Measurements from ENCODE around the gene ZC3H14. TPM values are rescaled to one million over a fixed set of nuclear protein-coding genes. Genes with fewer than 3 reads are reported as not detected.

ZC3H14 gene
- total and polyA plus RNA-seq, 7 donors: 28.5 to 45.0 (median 37.1) TPM

GRCh38 chr14:88630565-88630964, 67.7 kb downstream of the ZC3H14 start:
- TF ChIP-seq CTCF (IDR thresholded peaks at IDR 0.05): no peak

GRCh38 chr14:88631091-88631490, 68.3 kb downstream of the ZC3H14 start:
- Histone ChIP-seq H3K9me3 (no peaks in the 10 kb centered on the region), H3K36me3 (ENCODE audit: insufficient read depth in 1 of 2, low read depth in 1 of 2) (no peaks in the 10 kb centered on the region), H3K4me1 (no peaks in the 10 kb centered on the region), H3K27ac (no peak overlapping the region), H3K4me3 (no peak overlapping the region), H3K27me3 (ENCODE audit: insufficient read depth in 3 of 3, low read length in 2 of 3) (no peaks in the 10 kb centered on the region)
- 65 to 85% (median 81%) methylated on average over 3 of the region's 3 CpGs for WGBS, 3 donors
- DNase-seq (no peak), ATAC-seq (no peak)
- TF ChIP-seq CTCF (IDR thresholded peaks at IDR 0.05): no peak
- intact Hi-C loops (cut with DNase I): no loop called here

More at GRCh38 chr14:88630565-88630964, 67.7 kb downstream of the ZC3H14 start:
- H3K4me3 ChIP-seq: no peak overlapping the region
- H3K27me3 ChIP-seq (ENCODE audit: insufficient read depth in 3 of 3, low read length in 2 of 3): no peaks in the 10 kb centered on the region
- DNase-seq (no peak), ATAC-seq (no peak)
- H3K9me3 ChIP-seq: no peaks in the 10 kb centered on the region
- H3K4me1 ChIP-seq: no peaks in the 10 kb centered on the region
- H3K36me3 ChIP-seq (ENCODE audit: insufficient read depth in 1 of 2, low read depth in 1 of 2): no peaks in the 10 kb centered on the region
- 72 to 76% (median 72%) methylated on average over 6 of the region's 6 CpGs for WGBS, 3 donors
- intact Hi-C loops (cut with DNase I): no loop called here
- H3K27ac ChIP-seq: no peak overlapping the region

GRCh38 chr14:88632512-88632911, 69.7 kb downstream of the ZC3H14 start:
- no peak for ATAC-seq
- Histone ChIP-seq H3K27me3 (ENCODE audit: insufficient read depth in 3 of 3, low read length in 2 of 3) (no peaks in the 10 kb centered on the region), H3K36me3 (ENCODE audit: insufficient read depth in 1 of 2, low read depth in 1 of 2) (no peaks in the 10 kb centered on the region), H3K4me1 (no peaks in the 10 kb centered on the region), H3K27ac (no peak overlapping the region), H3K4me3 (no peak overlapping the region), H3K9me3 (no peaks in the 10 kb centered on the region)
- no peak for DNase-seq
- intact Hi-C loops (cut with DNase I): no loop called here
- 72 to 77% (median 75%) methylated on average over 2 of the region's 2 CpGs for WGBS, 3 donors
- no peak for TF ChIP-seq CTCF (IDR thresholded peaks at IDR 0.05)

- Histone ChIP-seq H3K4me3 (no peak overlapping the region), H3K9me3 (no peaks in the 10 kb centered on the region), H3K27me3 (ENCODE audit: insufficient read depth in 3 of 3, low read length in 2 of 3) (no peaks in the 10 kb centered on the region), H3K27ac (no peak overlapping the region), H3K4me1 (no peaks in the 10 kb centered on the region), H3K36me3 (ENCODE audit: insufficient read depth in 1 of 2, low read depth in 1 of 2) (no peaks in the 10 kb centered on the region)
- DNase-seq: no peak
- no peak for ATAC-seq
- TF ChIP-seq CTCF (IDR thresholded peaks at IDR 0.05): no peak
- intact Hi-C loops (cut with DNase I): no loop called here
- 63 to 71% (median 68%) methylated on average over 1 of the region's 1 CpG for WGBS, 3 donors
These were observed 76.4 kb downstream of the ZC3H14 start for GRCh38 chr14:88639221-88639620.

- no peaks in the 10 kb centered on the region for H3K27me3 ChIP-seq (ENCODE audit: insufficient read depth in 3 of 3, low read length in 2 of 3)
- intact Hi-C loops (cut with DNase I): no loop called here
- ATAC-seq (no peak), DNase-seq (no peak)
- H3K36me3 ChIP-seq (ENCODE audit: insufficient read depth in 1 of 2, low read depth in 1 of 2): no peaks in the 10 kb centered on the region
- H3K4me3 ChIP-seq: no peak overlapping the region
- TF ChIP-seq CTCF (IDR thresholded peaks at IDR 0.05): no peak
- WGBS, 3 donors: 84 to 92% (median 90%) methylated on average over 5 of the region's 5 CpGs
- no peaks in the 10 kb centered on the region for H3K9me3 ChIP-seq
- H3K27ac ChIP-seq: no peak overlapping the region
- no peaks in the 10 kb centered on the region for H3K4me1 ChIP-seq
These were observed 97.2 kb downstream of the ZC3H14 start for GRCh38 chr14:88660056-88660455.

Measured in psoas muscle (tissue), 8 donors.